WERI-Rb-1 (cell line): ENCODE data around the gene TUBG1.
"Not testable (repeated sequence)": the region's sequence is repeated elsewhere in the genome, so short reads cannot be mapped to it uniquely, and the experiment has no call there.

Source experiments
- DNase-seq: peaks from one replicate; pipeline ENCODE4 v3.0.0-alpha.2; 2020
- H3K27ac ChIP-seq: fragments of 250-450 bp; sonication (Bioruptor Pico); 2 replicates; pipeline ENCODE4 v1.5.1; 2020; ENCODE audit warnings: mild to moderate bottlenecking, moderate library complexity
- H3K27me3 ChIP-seq: fragments of 250-450 bp; sonication (Bioruptor Pico); 2 replicates; pipeline ENCODE4 v1.5.1; 2021; ENCODE audit warnings: mild to moderate bottlenecking, low read depth, moderate library complexity; ENCODE audit not compliant: insufficient read depth, severe bottlenecking
- H3K36me3 ChIP-seq: fragments of 250-450 bp; sonication (Bioruptor Pico); 2 replicates; pipeline ENCODE4 v1.5.1; 2020; ENCODE audit warnings: mild to moderate bottlenecking, moderate library complexity
- H3K4me3 ChIP-seq: 2 replicates; pipeline ENCODE4 v1.5.1; 2011; ENCODE audit warnings: low read depth, mild to moderate bottlenecking, control low read depth, low read length
- H3K9me3 ChIP-seq: fragments of 250-450 bp; sonication (Bioruptor Pico); 2 replicates; pipeline ENCODE4 v1.5.1; 2021; ENCODE audit warnings: mild to moderate bottlenecking, moderate library complexity; ENCODE audit not compliant: severe bottlenecking
- CTCF ChIP-seq: IDR thresholded peaks from 2 replicates; pipeline ENCODE4 v1.5.1; 2011; ENCODE audit warnings: low read depth, mild to moderate bottlenecking, control low read depth, inconsistent platforms, low read length

Gene TUBG1

GRCh38 chr17:42598905-42599304, 10.6 kb upstream of the TUBG1 start:
- no peaks in the 10 kb centered on the region for H3K9me3 ChIP-seq
- peaks cover 9% of the 10 kb centered on the region; the same call in 1 of the 2 replicates for H3K36me3 ChIP-seq
- H3K27ac ChIP-seq: no peak overlapping the region
- TF ChIP-seq CTCF: no peak
- H3K27me3 ChIP-seq: no peaks in the 10 kb centered on the region
- H3K4me3 ChIP-seq: no peak overlapping the region
- no peak for DNase-seq

- no peak overlapping the region for H3K27ac ChIP-seq
- DNase-seq: no peak
- H3K27me3 ChIP-seq: no peaks in the 10 kb centered on the region
- TF ChIP-seq CTCF: no peak
- no peak overlapping the region for H3K4me3 ChIP-seq
- H3K9me3 ChIP-seq: no peaks in the 10 kb centered on the region
- peaks cover 5% of the 10 kb centered on the region; the same call in 1 of the 2 replicates for H3K36me3 ChIP-seq
Measured at GRCh38 chr17:42603318-42603717, 6.2 kb upstream of the TUBG1 start.

GRCh38 chr17:42607769-42608168, 1.7 kb upstream of the TUBG1 start:
- Histone ChIP-seq H3K27ac (no peak overlapping the region), H3K27me3 (no peaks in the 10 kb centered on the region), H3K36me3 (peaks cover 24% of the 10 kb centered on the region), H3K4me3 (peak overlapping the region; percentile 91), H3K9me3 (no peaks in the 10 kb centered on the region)
- TF ChIP-seq CTCF: no peak
- DNase-seq: no peak

- Histone ChIP-seq H3K27me3 (no peaks in the 10 kb centered on the region), H3K36me3 (peaks cover 32% of the 10 kb centered on the region), H3K27ac (peak overlapping the region; percentile 80), H3K4me3 (peak overlapping the region; percentile 91), H3K9me3 (no peaks in the 10 kb centered on the region)
- no peak for TF ChIP-seq CTCF
- DNase-seq: no peak
Measured at GRCh38 chr17:42608305-42609181, 940 bp upstream of the TUBG1 start.

GRCh38 chr17:42609814-42610801, 625 bp downstream of the TUBG1 start:
- H3K27me3 ChIP-seq, H3K9me3 ChIP-seq: not testable (repeated sequence)
- peak overlapping the region; percentile 84 for H3K27ac ChIP-seq
- DNase-seq: peak; percentile 69
- H3K36me3 ChIP-seq: peaks cover 44% of the 10 kb centered on the region
- H3K4me3 ChIP-seq: peak overlapping the region; percentile 91

GRCh38 chr17:42612013-42612412, 2.5 kb downstream of the TUBG1 start:
- Histone ChIP-seq H3K27me3 (no peaks in the 10 kb centered on the region), H3K9me3 (no peaks in the 10 kb centered on the region), H3K36me3 (peaks cover 58% of the 10 kb centered on the region), H3K4me3 (no peak overlapping the region), H3K27ac (no peak overlapping the region)
- DNase-seq: no peak
- no peak for TF ChIP-seq CTCF
